HG02610 (cell line): ENCODE data around the gene STK10.
A peak's percentile ranks its signal among the peaks of the same experiment; 100 is the strongest.

Source experiments
- ATAC-seq: cut with Tn5 transposase; IDR thresholded peaks from one replicate; pipeline ENCODE4 v1.9.1; 2021; ENCODE audit warnings: mild to moderate bottlenecking, moderate library complexity; ENCODE audit not compliant: unreplicated experiment

Gene STK10

DNA sequence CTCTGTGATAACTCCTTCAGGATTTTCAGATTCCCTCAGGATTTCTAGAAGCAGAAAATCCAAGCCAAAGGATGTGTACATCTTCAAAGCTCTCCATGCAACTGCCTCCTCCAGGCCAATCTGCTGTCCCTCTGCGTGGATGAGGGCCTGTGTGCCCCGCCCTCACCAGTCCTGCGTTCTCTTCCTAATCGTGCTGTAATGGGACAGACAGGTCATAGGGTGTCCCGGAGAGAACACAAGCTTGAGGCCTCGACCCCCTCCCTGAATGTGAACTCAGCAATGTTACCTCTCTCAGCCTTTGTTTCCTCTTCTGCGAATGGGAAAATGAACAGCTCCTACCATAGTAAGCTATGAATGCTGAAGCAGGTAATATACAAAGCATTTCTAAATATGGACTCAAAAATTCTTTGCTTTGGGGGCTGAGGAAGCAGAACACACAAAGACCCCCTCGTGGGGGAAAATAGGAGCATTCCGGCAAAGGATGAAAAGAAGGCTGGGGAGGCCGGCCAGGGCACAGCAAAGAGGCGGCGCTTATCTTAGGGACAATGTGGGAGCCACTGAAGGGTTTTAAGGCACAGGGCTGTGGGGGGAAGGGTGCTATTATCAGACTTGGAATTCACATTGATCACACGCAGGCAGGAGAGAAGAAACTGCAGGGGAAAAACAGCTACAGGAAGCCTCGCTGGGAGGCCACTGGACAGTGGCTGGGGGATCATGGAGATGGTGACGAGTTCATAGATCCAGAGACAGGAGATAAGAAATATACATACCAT lies 124.4 kb downstream of the STK10 start:
- no peak for ATAC-seq

DNA sequence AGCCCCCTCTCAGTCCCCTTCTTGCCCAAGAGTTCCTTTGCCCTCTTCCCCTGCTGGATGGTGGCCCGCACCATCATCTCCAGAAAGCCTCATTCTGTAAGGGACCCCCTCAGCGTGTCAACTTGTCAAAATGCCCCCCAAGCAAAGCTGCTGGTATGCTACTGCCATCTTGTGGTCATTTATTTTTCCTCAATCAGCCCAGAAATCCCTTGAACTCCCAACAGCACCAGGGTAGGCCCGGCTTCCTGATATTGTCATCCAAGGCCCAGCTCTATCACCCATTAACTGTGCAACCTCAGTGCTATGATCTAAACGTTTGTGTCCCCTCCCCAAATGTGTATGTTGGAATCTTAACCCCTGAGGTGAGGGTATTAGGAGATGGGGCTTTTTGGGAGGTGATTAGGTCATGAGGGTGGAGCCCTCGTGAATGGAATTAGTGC lies 128.3 kb downstream of the STK10 start:
- no peak for ATAC-seq

DNA sequence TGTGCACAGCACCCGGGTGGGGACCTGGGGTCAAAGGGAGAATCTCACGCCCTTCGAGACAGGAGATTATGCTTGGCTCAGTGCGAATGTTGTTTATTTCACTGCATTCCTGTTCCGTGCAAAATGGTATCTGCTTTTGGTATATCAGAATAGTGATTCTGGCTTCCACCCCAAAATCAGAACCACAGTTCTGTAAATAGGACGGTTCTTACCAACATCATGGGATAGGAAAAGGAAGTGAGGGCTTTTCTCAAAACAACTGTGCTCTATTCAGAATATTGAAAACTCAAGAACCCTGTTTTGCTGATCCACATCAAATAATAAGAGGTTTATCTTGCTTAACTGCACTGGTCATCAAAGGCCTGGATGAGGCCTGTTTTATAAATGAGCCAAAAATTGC lies 129.9 kb downstream of the STK10 start:
- no peak for ATAC-seq

DNA sequence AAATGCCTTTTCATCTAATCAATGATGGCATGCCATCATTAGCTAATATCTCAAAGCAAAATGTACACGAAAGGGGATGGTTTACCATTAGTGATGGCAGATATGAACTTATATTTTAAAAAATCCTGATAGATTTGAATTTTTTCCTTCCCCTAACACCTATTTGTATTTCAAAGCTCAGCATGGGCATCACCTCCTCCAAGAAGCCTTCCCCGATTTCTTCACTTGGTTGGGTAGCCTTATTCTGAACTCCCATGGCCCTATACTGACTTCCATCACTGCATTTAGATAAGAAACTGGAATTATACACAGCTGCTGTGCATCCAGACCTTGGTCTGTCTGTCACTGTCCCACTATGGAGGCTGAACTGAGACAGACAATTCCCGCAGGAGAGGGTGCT lies 132.0 kb downstream of the STK10 start:
- ATAC-seq: no peak

DNA sequence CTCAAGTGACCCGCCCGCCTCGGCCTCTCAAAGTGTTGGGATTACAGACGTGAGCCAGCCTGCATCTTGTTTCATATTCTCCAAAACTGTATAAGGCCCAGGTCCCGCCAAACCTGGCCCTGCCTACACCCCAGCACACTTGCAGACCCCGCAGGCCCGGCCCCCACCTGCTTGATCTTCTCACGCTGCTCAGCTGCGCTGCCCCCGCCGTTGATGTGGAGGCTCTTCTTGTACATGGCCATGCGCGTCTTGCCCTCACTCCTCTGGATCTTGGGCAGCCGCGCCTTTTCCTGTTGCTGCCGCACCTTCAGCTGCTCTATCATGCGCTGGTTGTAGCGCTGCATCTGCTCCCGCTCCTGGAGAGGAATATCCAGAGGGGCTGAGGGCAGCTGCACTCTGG lies 132.6 kb downstream of the STK10 start:
- ATAC-seq: no peak

DNA sequence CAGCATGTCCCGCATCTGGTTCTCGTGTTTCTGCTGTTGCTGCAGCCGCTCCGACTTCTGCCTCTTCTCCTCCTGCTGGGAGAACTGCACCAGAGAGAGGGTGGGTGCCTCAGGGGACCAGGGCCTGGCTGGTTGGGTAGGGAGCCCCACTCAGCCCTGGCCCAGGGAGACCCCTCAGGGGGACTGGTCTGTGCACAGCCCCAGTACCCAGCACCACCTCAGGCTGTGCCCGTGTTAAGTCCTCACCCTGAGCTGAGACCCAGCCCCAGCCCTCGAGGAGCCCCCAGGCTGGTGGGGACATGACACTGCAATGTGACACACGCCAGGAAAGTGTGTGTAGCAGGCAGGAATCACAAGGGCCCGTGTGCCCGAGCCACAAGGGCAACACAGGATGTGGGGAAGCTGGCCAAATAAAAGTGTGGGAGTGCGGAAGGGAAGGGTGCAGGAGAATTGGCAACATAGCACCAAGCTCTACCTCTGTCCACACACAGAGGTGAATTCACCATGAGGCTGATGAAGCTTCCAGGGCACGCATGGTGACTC lies 133.3 kb downstream of the STK10 start:
- ATAC-seq: no peak

DNA sequence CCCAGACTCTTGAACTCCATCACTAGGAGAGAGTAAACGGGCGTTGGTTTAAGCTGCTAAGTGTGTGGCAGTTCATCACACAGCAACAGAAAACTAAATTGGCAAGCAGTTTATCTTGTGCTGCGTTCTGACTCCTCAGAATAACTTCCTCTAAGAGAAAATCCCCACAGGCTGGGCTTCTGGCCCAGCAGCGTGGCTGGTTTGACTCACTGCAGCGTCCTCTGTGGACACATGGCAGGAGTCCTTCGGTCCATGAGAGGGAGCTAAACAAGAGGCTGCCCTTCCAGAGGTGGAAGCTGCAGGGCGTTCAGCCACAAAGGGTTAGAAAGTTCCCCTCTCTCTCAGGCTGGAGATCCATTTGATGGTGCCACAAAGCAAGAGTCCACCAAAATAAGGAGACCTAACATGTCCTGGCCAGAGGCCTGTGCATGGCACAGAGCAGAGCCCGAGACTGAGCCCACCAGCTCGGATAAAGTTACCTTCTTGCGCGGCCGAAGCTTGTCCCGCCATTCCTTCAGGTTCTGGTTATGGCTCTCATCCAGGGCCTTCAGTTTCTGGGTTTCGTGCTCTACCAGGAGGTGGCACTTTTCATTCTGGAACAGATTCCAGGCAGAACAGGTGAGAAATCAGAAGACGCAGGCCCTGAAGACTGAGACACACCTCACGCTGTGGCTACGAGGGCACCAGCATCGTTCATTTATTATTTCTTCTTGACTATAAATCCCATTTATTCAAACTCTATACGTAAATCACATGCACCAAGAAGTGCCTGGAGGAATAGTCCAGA lies 135.4 kb downstream of the STK10 start:
- no peak for ATAC-seq

DNA sequence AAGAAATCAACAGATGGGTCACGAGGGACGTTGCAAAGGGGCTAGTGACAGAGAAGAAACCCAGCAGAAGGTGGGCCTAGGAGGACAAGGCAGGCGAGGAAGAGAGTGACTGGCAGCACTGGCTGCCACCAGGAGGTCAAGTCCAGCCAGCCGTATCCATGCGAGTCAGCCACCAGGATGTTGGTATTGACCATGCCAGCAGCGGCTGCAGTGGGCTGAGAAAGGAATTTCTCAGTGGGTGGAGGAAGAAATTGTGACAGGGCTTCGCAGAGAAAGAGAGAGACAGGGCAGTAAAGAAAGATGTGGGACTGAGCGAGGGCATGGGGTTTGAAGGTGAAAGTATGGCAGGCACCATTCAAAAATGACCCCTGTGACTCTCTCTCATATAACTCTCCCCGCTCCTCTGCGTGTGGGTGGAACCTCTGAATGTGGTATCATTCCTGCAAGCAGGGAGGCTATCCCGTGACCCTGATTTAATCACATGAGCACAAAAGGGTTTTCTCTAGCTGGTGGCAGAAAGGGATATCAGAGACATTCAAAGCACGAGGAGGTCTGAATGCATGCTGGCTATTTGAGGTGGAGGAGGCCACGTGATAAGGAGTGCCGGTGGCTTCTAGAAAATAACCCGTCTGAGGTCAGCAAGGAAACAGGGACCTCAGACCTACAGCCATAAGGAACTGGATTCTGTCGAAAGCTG lies 136.2 kb downstream of the STK10 start:
- no peak for ATAC-seq

DNA sequence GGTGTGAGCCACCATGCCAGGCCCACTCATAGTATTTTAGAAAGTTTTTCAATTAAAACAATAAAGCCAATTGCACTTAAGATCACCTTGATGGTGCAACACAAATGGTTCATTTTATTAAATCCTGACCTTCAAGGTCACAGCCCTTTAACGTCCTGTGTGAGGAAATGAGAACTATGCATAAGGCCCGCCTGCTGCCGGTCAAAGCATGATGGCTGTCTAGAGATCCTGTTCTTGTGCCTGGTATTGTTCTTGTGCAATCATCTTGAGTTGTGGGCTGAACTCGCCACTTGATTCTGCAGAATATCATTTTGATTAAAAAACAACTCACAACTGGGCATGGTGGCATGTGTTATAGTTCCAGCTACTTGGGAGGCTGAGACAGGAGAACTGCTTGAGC lies 137.9 kb downstream of the STK10 start:
- ATAC-seq: no peak

DNA sequence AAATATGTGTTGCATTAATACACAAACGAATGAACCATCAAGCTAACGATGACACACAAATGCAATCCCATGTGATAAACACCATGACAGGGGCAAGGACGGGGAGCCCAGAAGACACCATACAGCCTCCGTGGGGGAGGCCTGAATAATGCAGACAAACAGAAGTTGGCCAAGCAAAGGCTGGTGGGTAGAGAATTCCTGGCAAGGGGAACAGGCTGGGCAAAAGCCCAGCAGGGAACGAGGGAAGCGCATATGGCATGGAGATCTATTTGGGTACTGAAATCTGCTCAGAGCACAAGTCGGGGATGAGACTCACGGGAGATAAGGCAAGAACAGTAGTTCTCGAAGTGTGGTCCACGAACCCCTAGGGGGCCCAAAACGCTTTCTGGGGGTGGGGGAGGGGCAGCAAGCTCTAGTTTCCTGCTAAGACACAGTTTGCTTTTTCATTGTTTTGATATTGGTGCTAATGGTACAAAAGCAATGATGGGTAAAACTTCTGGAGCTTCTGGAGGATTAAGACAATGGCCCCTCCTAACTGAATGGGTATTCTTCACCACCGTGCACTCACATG lies 138.7 kb downstream of the STK10 start:
- no peak for ATAC-seq

DNA sequence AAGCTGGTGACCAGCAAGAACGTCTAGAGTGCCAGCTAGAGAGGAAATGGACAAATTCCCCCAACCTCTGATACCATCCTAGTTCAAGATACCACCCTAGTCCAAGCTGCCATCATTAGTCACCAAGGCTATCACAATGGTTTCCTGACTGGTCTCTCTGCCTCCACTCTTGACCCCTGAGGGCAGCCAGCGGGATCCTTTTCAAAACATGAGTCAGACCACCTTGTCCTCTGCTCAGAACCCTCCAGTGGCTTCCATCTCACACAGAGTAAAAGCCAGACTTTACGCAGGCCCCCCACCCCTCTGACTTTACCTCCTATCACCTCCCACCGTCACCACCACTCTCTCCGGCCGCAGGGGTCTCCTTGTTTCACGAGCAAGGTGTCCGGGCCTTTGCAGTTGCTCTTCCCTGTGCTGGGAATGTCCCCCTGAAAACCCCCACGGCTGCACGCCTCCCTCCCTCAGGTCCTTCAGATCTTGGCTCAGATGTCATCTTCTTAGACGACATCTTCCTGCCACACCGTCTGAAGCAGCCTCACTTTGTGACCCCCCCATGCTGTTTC lies 139.4 kb downstream of the STK10 start:
- no peak for ATAC-seq

DNA sequence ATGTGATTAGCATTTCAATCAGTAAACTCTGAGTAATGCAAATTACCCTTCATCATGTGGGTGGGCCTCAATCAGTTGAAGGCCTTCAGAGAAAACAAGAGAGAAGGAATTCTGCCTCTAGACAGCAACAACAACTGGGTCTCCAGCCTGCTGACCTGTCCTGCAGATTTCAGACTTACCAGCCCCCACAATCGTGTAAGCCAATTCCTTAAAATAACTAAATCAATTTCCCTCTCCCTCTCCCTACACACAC lies 139.9 kb downstream of the STK10 start:
- ATAC-seq: no peak

DNA sequence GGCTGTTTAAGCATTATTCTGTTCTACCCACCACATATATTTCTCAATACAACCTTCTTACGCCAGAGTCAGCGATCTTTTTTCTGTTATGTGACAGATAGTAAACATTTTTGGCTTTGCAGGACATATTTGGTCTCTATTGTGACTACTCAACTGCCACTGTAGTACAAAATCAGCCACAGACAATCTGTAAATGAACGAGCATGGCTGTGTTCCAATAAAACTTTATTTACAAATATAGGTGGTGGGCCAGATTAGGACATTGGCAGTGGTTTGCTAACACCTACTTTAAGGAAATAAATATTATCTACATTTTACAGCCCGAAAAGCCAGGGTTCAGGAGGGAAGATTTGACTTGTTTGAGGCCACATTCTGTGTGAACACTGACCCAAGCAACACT lies 141.4 kb downstream of the STK10 start:
- no peak for ATAC-seq

DNA sequence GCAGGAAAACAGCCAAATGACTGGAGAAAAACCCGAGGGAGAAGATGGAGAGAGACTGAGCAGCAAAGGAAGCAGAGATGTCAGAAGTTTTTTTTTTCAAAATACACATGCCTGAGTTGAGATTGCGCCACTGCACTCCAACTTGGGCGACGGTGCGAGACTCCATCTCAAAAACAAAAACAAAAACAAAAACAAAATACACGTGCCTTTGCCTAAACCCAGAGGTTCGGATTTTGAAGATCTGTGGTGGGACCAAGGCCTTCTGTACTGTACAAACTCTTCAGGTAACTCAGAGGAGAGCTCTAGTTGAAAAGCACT lies 142.8 kb downstream of the STK10 start:
- ATAC-seq: no peak

DNA sequence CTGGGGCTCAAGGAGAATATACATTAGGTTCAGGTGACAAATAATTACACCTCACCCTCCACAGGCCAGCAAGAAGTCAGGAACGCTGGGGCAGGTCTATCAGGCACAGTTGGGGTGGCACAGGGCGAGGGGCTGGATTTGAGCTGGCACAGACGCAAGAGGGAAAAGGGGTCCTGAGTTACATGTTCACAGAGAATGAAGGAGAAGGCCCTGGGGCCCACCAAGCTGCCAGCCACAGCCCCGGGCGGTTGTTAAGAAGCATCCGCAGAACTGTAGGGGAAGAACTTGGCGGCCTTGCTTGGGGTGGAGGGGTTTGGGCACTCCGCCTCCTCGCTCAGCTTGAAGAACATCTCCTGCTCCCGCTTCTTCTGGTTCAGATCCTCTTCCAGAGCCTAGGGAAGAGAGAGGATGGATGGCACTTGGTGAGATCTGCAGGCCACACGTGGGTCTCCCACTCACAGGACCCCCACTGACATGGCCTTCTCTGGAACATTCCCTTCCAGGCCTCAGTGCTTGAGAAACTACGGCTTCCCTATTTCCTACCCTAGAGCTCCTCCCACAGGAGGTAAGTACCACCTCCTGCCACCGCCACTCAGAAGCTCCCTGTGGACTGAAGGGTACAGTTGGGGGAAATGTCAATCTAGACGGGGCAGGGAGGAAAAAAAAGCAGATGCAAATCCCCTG lies 143.3 kb downstream of the STK10 start:
- ATAC-seq: no peak

DNA sequence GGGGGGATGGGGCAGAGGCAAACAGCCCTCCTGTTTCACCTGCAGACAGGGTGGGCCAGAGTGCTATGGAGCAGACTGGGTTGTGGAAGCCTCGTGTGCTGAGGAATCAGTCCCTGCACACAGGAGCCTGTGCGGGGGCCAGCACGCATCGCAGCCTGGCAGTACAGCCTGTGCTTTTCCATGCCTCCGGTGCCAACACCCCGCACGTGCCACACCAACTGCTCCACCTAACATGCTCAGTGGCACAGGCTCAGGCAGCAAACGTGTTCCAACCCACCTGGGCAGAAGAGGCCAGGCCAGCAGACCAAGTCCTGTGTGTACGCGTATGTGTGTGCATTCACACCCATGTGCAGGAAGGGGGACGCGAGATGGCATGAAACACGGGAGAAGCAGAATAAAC lies 144.2 kb downstream of the STK10 start:
- ATAC-seq: no peak

DNA sequence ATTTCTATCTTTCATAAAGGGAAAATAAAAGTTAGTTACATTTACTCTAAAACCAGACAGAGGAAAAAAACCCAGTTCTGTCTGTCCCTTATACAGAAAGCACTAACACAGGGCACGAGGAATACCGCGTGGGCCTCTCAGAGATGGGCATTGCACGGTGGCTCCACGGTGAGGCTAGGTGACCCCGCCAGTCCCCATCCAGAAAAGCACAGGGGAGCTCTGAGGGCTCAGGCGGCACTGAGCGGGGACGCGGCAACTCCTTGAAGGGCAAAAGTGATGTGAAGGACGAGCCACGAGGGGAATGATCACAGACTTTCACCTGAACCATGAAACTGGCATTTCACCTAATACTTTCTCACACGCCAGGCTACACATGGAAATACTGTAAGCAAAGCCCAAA lies 145.8 kb downstream of the STK10 start:
- no peak for ATAC-seq

DNA sequence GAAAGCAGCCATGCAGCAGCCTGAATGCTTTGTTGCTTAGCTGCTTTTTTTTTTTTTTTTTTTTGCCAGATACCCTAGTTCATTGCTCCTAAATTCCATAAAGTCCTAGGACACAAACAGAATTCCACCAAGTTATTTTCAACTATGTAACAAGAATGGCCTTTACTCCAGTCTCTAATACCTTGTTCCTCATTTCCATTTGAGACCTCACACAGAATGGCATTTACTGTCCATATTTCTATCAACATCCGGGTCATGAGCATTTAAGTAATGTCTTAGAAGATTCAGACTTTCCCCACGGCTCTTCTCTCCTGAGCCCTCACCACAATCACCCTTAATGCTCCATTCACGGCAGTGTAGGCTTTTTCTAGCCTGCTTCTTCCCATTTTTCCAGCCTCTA lies 149.9 kb downstream of the STK10 start:
- ATAC-seq: no peak

DNA sequence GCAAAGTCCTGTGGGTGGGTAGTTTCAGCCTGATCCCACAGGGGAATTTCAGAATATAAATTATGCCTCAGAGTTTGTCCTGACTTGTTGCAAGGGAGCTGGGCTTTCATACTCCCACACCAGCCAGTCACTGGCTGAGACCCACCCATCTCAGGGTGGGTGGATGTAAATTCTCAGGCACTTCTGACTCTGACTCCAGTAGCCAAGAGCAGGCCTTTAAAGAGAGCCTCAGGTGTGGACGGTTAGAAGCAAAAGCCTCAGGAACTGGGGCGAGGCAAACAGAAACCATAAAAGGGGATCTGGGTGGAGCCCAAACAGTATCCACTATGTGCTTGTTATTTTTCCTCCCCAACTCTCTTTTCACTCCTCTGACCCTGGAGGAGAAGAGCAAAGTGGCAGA lies 153.0 kb downstream of the STK10 start:
- peak; percentile 92 for ATAC-seq

DNA sequence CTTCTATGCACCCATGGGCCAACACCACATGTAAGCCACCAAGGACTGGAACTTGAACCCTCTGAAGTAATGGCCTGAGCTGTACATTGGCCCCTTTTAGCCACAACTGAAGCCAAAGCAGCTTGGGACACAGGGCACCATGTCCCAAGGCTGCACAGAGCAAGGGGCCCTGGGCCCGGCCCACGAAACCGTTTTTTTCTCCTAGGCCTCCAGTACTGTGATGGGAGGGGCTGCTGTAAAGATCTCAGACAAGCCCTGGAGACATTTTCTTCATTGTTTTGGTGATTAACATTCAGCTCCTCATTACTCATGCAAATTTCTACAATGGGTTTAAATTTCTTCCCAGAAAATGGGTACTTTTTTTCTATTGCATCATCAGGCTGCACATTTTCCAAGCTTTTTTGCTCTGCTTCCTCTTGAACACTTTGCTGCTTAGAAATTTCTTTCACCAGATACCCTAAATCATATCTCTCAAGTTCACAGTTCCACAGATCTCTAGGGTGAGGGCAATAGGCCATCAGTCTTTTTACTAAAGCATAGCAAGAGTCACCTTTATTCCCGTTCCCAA lies 156.0 kb downstream of the STK10 start:
- ATAC-seq: no peak
